ENCODE results near the gene FAM13A.
"Not testable (repeated sequence)": the region's sequence is repeated elsewhere in the genome, so short reads cannot be mapped to it uniquely, and the experiment has no call there.

FAM13A gene

DNA sequence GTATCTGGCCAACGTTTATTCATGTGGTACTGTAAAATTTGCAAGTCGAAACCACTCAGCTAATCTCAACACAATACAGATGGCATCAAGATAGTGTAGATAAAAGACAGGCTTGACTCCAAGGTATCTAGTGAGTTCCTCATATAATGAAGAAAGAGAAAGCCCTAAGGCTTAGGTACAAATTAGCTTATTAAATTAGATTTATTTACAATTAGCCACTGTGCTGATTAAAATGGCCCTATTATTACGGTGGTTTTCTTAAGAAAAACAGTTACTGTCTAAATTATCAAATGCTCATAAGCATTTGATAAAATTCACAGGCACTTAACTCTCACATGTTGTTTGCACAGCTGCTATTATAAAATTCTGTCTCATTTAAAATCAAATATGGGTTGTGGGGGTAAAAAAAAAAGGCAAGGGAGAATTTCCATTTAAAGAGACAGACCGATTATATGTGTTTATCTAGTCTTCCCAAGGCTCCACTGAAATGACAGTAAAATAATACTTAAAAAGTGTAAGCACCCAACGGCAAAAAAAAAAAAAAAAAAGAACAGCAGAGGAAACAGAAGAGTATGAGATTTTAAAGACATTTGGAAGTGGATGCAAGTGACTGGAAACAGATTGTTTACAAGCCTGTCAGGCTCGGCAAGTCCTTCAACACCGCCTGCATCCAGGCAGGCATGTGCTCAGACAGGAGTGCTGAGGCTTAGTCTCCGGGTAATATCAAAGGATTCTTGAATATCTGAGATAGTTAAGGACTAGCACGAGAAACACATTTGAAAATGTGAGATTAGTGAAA lies 55.1 kb downstream of the FAM13A start:
- in situ Hi-C loops (cut with MboI; ENCODE audit: low sequenced_read_pairs), result no loop called here
- H3K36me3 ChIP-seq (replicated peaks), result no peaks in the 10 kb centered on the region
- peaks cover 23% of the 10 kb centered on the region for H3K4me1 ChIP-seq
- H3K9me3 ChIP-seq, result no peaks in the 10 kb centered on the region
- peak; percentile 61 to 93 for DNase-seq (ENCODE audit: low spot score in 2 of 2)
- no peak overlapping the region for H3K4me3 ChIP-seq
- no peaks in the 10 kb centered on the region for H3K27me3 ChIP-seq (ENCODE audit: low read depth)

DNA sequence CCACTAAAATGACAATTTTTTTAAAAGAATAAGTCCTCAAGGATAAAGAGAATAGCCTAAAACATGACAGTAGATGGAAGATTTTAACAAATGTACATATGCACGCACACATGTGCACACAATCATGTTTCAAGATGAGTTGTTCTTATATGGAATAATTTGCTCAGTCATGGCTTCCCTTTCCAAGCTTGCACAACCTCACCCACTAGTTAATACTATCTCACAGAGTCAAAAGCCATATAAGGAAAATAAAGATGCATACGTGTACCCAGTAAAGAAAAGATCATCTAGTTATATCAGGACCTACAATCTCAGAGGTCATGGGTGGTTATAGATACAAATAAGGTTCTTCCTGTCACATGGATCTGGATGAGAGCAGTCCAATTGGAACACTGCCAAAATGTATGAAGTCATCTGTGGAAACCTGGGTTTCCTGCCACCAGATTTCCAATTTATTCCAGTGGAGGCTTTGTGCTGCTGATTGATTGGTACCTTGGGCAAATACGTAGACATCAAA lies 56.1 kb downstream of the FAM13A start:
- peaks cover 23% of the 10 kb centered on the region for H3K4me1 ChIP-seq
- no peak overlapping the region for H3K4me3 ChIP-seq
- H3K36me3 ChIP-seq (replicated peaks), result no peaks in the 10 kb centered on the region
- peak; percentile 28 to 52 for DNase-seq (ENCODE audit: low spot score in 2 of 2)
- H3K27me3 ChIP-seq (ENCODE audit: low read depth), result no peaks in the 10 kb centered on the region
- in situ Hi-C loops (cut with MboI; ENCODE audit: low sequenced_read_pairs), result no loop called here
- no peaks in the 10 kb centered on the region for H3K9me3 ChIP-seq

DNA sequence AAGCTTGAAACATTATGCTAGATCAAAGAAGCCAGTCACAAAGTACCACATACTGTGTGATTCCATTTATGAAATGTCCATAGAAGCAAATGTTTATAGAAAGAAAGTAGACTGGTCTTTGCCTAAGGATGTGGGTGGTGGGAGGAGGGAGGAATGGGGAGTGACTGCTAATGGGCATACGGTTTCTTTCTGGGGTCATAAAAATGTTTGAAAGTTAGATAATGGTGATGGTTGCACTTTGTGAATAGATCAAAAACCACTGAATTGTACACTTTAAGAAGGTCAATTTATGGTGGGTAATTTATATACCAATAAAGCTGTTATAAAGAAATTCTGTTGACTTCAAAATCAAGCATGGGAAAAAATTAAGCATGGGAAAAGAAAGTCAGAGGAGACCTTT lies 56.6 kb downstream of the FAM13A start:
- no peak for DNase-seq (ENCODE audit: low spot score in 2 of 2)
- H3K4me1 ChIP-seq, result peaks cover 23% of the 10 kb centered on the region
- no peaks in the 10 kb centered on the region for H3K9me3 ChIP-seq
- H3K36me3 ChIP-seq (replicated peaks), result no peaks in the 10 kb centered on the region
- no peak overlapping the region for H3K4me3 ChIP-seq
- no peaks in the 10 kb centered on the region for H3K27me3 ChIP-seq (ENCODE audit: low read depth)
- in situ Hi-C loops (cut with MboI; ENCODE audit: low sequenced_read_pairs), result no loop called here

DNA sequence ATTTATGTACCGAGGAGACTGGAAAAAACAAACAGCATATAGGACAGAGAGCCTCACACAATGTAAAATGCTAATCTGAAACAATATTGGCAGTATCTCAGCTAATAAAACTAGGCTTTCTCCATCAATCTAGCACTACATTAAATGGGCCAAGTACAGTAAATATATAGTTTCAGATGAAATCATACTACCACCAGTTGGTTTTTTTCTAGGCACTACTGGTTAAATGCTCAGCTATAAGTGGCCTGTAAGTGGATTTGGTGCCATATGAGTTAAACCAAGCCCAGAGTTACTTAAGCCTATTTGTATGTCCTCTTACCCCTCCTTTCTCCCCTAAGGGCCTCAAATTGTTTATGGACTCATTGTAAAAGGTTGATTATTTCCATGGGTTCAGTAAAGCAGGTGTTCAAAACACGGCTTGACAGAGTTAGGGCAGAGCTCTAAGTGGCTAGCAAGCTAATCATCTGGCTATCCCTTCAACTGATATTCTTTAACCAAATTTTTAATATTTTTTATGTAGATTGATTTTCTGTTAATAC lies 57.5 kb downstream of the FAM13A start:
- H3K4me3 ChIP-seq, result no peak overlapping the region
- no peaks in the 10 kb centered on the region for H3K27me3 ChIP-seq (ENCODE audit: low read depth)
- H3K36me3 ChIP-seq (replicated peaks), result no peaks in the 10 kb centered on the region
- peaks cover 23% of the 10 kb centered on the region for H3K4me1 ChIP-seq
- in situ Hi-C loops (cut with MboI; ENCODE audit: low sequenced_read_pairs), result no loop called here
- DNase-seq (ENCODE audit: low spot score in 2 of 2), result peak in 1 of 2 experiments; percentile 30
- no peaks in the 10 kb centered on the region for H3K9me3 ChIP-seq

DNA sequence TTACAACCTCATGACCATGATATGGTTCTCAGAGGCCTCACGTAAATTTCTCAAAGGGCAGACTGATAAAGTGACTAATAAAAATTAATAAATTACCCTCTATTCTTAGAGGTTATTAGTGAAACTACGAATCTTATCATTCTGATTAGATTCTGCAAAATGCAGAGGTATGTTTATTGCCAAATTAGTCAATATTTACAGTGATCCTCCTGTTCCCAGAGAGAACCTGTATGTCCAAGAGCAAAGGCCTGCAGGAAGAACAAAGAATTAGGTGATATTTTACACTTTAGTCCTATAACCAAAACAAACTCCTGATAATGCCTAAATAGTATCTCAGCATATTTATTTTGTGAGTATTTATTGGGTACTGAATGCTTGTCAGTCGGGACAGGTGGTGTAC lies 58.1 kb downstream of the FAM13A start:
- Histone ChIP-seq H3K4me1 (peaks cover 23% of the 10 kb centered on the region), H3K36me3 (replicated peaks) (no peaks in the 10 kb centered on the region), H3K4me3 (no peak overlapping the region), H3K9me3 (no peaks in the 10 kb centered on the region), H3K27me3 (ENCODE audit: low read depth) (no peaks in the 10 kb centered on the region)
- in situ Hi-C loops (cut with MboI; ENCODE audit: low sequenced_read_pairs), result no loop called here
- no peak for DNase-seq (ENCODE audit: low spot score in 2 of 2)

DNA sequence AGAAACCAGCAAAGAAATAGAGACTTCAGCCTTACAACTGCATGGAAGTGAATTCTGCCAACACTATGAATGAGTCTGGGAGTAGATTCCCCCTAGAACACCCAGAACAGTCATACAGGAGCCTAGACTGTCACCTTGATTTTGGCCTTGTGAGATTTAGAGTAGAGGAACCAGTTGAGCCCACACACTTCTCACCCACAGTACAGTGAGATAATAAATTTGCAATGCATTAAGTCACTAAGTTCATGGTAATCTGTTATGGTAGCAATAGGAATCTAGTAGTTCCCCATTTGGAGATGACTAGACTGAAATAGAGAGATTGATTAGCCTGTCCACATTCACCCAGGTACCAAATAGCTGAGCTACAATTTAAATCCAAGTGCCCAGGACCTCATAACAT lies 59.0 kb downstream of the FAM13A start:
- H3K27me3 ChIP-seq (ENCODE audit: low read depth), result no peaks in the 10 kb centered on the region
- no peak for DNase-seq (ENCODE audit: low spot score in 2 of 2)
- in situ Hi-C loops (cut with MboI; ENCODE audit: low sequenced_read_pairs), result no loop called here
- H3K4me1 ChIP-seq, result peaks cover 23% of the 10 kb centered on the region
- no peak overlapping the region for H3K4me3 ChIP-seq
- no peaks in the 10 kb centered on the region for H3K9me3 ChIP-seq
- H3K36me3 ChIP-seq (replicated peaks), result no peaks in the 10 kb centered on the region

DNA sequence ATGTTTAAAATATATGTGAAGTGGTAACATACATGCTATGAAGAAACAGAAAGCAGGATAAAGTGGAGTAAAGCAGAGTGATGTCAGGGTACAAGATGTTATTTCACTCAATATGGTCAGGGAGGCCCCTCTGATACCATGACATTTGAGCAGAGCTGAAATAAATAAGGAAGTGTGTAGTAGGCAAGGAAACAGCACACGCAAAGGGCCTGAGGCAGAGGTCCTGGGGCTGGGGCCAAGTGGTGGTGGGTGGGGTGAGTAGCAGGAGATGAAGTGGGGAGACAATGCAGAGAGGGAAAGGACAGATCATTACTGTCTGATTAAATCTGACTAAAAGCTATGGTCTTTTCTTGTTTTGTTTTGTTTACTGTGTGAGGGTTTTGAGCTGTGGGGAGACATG lies 61.1 kb downstream of the FAM13A start:
- no peak for DNase-seq (ENCODE audit: low spot score in 2 of 2)

DNA sequence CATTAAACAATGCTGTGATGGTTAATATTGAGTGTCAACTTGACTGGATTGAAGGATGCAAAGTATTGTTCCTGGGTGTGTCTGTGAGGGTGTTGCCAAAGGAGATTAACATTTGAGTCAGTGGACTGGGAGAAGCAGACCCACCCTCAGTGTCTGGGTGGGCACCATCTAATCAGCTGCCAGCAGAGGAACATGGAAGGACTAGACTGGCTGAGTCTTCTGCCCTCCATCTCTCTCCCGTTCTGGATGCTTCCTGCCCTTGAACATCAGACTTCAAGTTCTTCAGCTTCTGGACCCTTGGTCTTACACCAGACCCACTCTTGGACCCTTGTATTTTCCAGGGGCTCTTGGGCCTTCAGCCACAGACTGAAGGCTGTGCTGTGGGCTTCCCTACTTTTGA lies 61.7 kb downstream of the FAM13A start:
- H3K4me1 ChIP-seq; H3K27me3 ChIP-seq (ENCODE audit: low read depth); DNase-seq (ENCODE audit: low spot score in 2 of 2); H3K4me3 ChIP-seq; in situ Hi-C loops (cut with MboI; ENCODE audit: low sequenced_read_pairs); H3K9me3 ChIP-seq; H3K36me3 ChIP-seq (replicated peaks): not testable (repeated sequence)

More for the DNA sequence above, 61.1 kb downstream of the FAM13A start:
- Histone ChIP-seq H3K4me3 (no peak overlapping the region), H3K4me1 (peaks cover 4% of the 10 kb centered on the region), H3K9me3 (no peaks in the 10 kb centered on the region), H3K36me3 (replicated peaks) (no peaks in the 10 kb centered on the region), H3K27me3 (ENCODE audit: low read depth) (no peaks in the 10 kb centered on the region)
- in situ Hi-C loops (cut with MboI; ENCODE audit: low sequenced_read_pairs), result no loop called here

DNA sequence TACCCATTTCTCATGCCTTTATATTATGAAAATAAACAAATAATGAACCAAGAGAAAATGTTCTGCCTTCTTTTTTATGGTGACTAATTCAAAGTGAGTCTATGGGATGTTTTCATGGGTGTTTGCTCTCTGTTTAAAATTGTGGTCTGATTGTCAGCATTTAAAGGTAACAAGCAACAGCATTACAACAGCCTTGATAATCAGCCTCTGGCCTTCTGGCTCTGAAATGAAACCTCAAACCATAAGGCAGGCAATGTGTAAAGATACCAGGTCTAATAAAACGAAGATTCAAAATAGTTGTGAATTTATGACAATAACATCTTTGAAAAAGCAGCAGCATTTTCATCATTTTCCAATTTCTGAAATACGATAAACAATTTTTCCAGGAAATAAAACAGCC lies 63.7 kb downstream of the FAM13A start:
- H3K27me3 ChIP-seq (ENCODE audit: low read depth), result no peaks in the 10 kb centered on the region
- H3K4me1 ChIP-seq, result no peaks in the 10 kb centered on the region
- DNase-seq (ENCODE audit: low spot score in 2 of 2), result no peak
- H3K9me3 ChIP-seq, result no peaks in the 10 kb centered on the region
- H3K4me3 ChIP-seq, result no peak overlapping the region
- H3K36me3 ChIP-seq (replicated peaks), result no peaks in the 10 kb centered on the region; the same call in 1 of the 2 replicates
- in situ Hi-C loops (cut with MboI; ENCODE audit: low sequenced_read_pairs), result no loop called here

DNA sequence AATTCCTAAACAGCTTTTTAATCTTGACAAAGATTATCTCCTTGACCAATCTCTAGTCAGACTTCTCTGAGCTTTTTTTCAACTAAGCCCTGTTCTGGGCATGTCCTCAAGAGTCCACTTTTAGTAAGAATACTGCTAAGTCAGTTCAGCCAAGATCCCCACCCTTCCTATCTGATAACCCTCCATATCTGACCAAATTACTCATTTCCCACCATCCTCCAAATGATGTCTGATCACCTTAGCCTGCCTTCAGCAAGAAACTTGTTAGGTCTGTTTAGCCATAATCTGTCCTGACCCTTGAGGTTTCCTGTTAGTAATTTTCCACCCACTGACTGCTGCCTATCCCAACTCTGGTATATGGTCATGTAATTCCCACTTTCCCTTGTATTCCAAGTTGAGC lies 65.2 kb downstream of the FAM13A start:
- Histone ChIP-seq H3K4me3 (no peak overlapping the region), H3K4me1 (no peaks in the 10 kb centered on the region), H3K27me3 (ENCODE audit: low read depth) (no peaks in the 10 kb centered on the region), H3K9me3 (no peaks in the 10 kb centered on the region), H3K36me3 (replicated peaks) (no peaks in the 10 kb centered on the region; the same call in 1 of the 2 replicates)
- in situ Hi-C loops (cut with MboI; ENCODE audit: low sequenced_read_pairs), result no loop called here
- DNase-seq (ENCODE audit: low spot score in 2 of 2), result no peak

DNA sequence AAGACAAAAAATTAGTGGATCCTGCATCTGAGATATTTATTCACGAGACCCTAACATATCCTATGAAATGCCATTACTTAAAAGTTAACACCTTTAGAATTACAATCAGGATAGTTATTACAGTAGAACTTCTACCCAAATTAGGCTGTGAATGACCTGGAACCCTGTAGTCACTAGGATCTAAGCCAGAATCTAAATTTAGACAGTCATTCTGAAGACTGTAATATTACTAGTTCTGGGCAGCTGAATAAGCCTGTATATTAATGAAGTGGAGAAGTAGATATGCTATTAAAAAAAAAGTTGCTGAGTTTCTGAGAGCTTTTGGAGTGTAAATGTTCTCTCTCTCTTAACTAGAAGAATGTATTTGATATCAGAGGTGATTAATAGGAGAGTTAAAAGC lies 67.0 kb downstream of the FAM13A start:
- Histone ChIP-seq H3K27me3 (ENCODE audit: low read depth) (no peaks in the 10 kb centered on the region), H3K36me3 (replicated peaks) (no peaks in the 10 kb centered on the region; the same call in 1 of the 2 replicates), H3K4me1 (no peaks in the 10 kb centered on the region), H3K4me3 (no peak overlapping the region), H3K9me3 (no peaks in the 10 kb centered on the region)
- no peak for DNase-seq (ENCODE audit: low spot score in 2 of 2)
- in situ Hi-C loops (cut with MboI; ENCODE audit: low sequenced_read_pairs), result no loop called here

DNA sequence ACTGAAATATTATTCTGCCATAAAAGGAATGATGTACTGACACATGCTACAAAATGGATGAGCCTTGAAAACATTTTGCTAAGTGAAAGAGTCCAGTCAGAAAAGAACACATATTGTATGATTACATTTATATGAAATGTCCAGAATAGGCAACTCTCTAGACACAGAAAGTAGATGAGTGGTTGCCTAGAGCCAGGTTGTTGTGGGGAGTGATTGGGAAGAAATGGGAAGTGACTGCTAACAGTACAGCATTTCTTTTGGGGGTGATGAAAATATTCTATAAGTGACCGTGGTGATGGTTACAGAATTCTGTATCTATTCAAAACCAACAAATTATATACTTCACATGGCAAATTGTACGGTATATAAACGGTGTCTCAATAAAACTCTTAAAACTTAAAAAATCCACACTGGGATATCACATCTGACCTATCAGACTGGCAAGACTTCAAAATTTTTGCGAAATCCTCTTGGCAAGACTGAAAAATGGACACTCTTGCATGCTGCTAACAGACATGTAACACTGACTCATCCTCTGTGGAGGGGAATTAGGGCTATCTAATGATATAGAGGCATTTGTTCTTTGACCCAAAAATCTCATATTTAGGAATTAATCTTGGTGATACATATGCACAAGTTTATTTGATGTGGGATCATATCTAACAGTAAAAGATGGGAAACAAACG lies 71.8 kb downstream of the FAM13A start:
- peaks cover 6% of the 10 kb centered on the region for H3K4me1 ChIP-seq

DNA sequence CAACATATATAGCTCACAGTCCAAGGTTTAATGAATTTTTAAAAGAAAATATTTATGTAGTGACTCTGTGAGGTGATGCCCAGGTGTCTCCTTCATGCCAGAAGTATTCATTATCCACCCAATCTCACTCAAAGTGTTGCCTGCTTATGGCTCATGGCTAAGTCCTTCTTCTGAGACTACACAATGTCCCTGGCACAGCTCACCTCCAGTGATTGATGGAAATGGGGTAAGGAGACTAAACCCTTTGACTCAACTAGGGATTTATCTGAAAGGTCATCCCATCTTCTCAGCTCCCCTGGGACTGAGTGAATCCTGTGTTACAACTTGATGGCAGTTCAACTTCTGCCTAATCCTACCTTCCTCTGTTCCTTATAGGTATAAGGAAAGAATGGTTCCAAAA lies 74.2 kb downstream of the FAM13A start:
- Histone ChIP-seq H3K4me3 (no peak overlapping the region), H3K27me3 (ENCODE audit: low read depth) (no peaks in the 10 kb centered on the region), H3K4me1 (peaks cover 9% of the 10 kb centered on the region), H3K9me3 (no peaks in the 10 kb centered on the region), H3K36me3 (replicated peaks) (no peaks in the 10 kb centered on the region)
- DNase-seq (ENCODE audit: low spot score in 2 of 2), result no peak
- in situ Hi-C loops (cut with MboI; ENCODE audit: low sequenced_read_pairs), result no loop called here

More for the DNA sequence above, 71.8 kb downstream of the FAM13A start:
- in situ Hi-C loops (cut with MboI; ENCODE audit: low sequenced_read_pairs), result no loop called here
- no peaks in the 10 kb centered on the region; the same call in 1 of the 2 replicates for H3K36me3 ChIP-seq (replicated peaks)
- no peak for DNase-seq (ENCODE audit: low spot score in 2 of 2)
- no peaks in the 10 kb centered on the region for H3K9me3 ChIP-seq
- no peaks in the 10 kb centered on the region for H3K27me3 ChIP-seq (ENCODE audit: low read depth)
- H3K4me3 ChIP-seq, result no peak overlapping the region

DNA sequence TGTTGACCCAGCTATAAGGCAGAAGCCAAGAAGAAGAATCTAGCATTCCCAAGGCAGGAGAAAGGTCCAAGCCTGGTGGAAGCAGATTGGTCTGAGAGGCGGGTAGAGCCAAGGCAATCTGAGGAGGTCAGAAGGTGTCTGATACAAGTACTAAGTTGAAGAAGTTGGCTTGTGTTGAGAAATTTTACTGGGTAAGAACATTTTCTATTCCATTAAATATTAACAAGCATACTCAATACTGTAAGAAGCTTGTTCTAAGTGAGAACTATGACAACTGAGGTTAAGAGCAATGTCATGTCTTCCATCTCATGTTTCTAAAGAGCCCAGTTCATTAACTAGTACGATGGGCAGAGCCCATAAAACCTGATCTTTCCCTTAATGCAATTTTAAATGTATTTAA lies 75.0 kb downstream of the FAM13A start:
- Histone ChIP-seq H3K4me3 (no peak overlapping the region), H3K9me3 (no peaks in the 10 kb centered on the region), H3K36me3 (replicated peaks) (no peaks in the 10 kb centered on the region), H3K4me1 (peaks cover 9% of the 10 kb centered on the region), H3K27me3 (ENCODE audit: low read depth) (no peaks in the 10 kb centered on the region)
- DNase-seq (ENCODE audit: low spot score in 2 of 2), result no peak
- in situ Hi-C loops (cut with MboI; ENCODE audit: low sequenced_read_pairs), result no loop called here

Measured in HAP-1 (cell line).